Aortic smooth muscle cell (primary cell): ENCODE measurements around the gene NXPH3. TPM values are rescaled to one million over a fixed set of nuclear protein-coding genes. Genes with fewer than 3 reads are reported as not detected.

ENCODE experiments used
- total RNA-seq: library from RNA; depleted of rRNA; stranded (reverse); fragments of >200 nt; gene quantifications from 2 replicates; pipeline ENCODE4 v1.2.3, GENCODE V29; 2014

Gene NXPH3
- total RNA-seq: 4.4 and 7.9 TPM in 2 replicates

DNA sequence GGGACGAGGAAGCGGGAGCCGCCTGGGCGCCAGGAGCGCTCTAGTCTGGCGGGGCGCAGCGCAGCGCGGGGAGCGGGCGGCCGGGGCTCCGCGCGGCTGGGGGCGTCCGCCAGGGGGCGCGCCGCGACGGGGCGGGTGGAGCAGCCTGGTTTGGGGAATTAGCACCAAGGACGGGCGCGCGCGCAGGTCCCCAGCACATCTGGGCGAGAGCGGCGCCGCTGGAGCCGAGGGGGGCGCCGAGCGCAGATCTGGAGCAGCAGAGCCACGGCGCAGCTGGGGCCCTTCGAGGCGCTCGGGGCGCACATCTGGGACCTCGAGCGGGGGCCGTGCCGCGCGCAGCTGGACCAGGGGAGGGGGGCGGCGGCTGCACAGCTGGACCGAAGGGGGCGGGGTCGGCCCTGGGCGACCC is at the start of gene NXPH3:
Gene NXPH3 (plus strand): TSS at position 193 of the 409 bp plus-strand sequence. CDS start 349 bp downstream, outside the sequence.

Other genes with a start within 250 kb of the NXPH3 start
- 8.3 and 10.3 TPM in 2 replicates for gene ZNF652, start 213.6 kb upstream of the NXPH3 start, total RNA-seq
- 133 and 170 TPM in 2 replicates for gene PHB1, start 161.0 kb upstream of the NXPH3 start, total RNA-seq
- gene NGFR, start 80.6 kb upstream of the NXPH3 start, total RNA-seq: 0.06 and 0.13 TPM in 2 replicates
- 93.3 and 104 TPM in 2 replicates for gene SPOP, start 102.2 kb downstream of the NXPH3 start, total RNA-seq
- gene SLC35B1, start 132.1 kb downstream of the NXPH3 start, total RNA-seq: 63.2 and 78.3 TPM in 2 replicates
- 2.0 and 3.6 TPM in 2 replicates for gene FAM117A, start 188.3 kb downstream of the NXPH3 start, total RNA-seq
- gene KAT7, start 212.8 kb downstream of the NXPH3 start, total RNA-seq: 38.3 and 44.0 TPM in 2 replicates